ENCODE results near the gene REEP5. TPM values are rescaled to one million over a fixed set of nuclear protein-coding genes. Genes with fewer than 3 reads are reported as not detected.

REEP5 gene
- total RNA-seq, 4 donors from 2014 or later, result 19.8 to 47.5 (median 35.6) TPM

- no peak overlapping the region for H3K27ac ChIP-seq
- TF ChIP-seq CTCF (IDR thresholded peaks at IDR 0.05) (no peak), POLR2A (IDR thresholded peaks at IDR 0.05) (no peak)
- no peaks in the 10 kb centered on the region for H3K9me3 ChIP-seq
- no peaks in the 10 kb centered on the region for H3K27me3 ChIP-seq
- no peak overlapping the region for H3K4me3 ChIP-seq
- no peak for DNase-seq
- H3K4me1 ChIP-seq, result peaks cover 0 to 46% (median 9%) of the 10 kb centered on the region in 4 donors
- peaks cover 0 to 22% (median 0%) of the 10 kb centered on the region in 3 donors for H3K36me3 ChIP-seq
These were observed 3.3 kb downstream of the REEP5 start for GRCh38 chr5:112918679-112919078.

GRCh38 chr5:112918136-112918535, 3.9 kb downstream of the REEP5 start:
- TF ChIP-seq POLR2A (IDR thresholded peaks at IDR 0.05) (no peak), CTCF (IDR thresholded peaks at IDR 0.05) (no peak)

GRCh38 chr5:112917453-112917995, 4.5 kb downstream of the REEP5 start:
- TF ChIP-seq CTCF (IDR thresholded peaks at IDR 0.05), result no peak
- TF ChIP-seq POLR2A (IDR thresholded peaks at IDR 0.05), result no peak
- no peak overlapping the region for H3K4me3 ChIP-seq
- H3K9me3 ChIP-seq, result no peaks in the 10 kb centered on the region
- H3K36me3 ChIP-seq, result peaks cover 0 to 27% (median 0%) of the 10 kb centered on the region in 3 donors
- H3K27ac ChIP-seq, result no peak overlapping the region
- DNase-seq, result no peak
- peaks cover 0 to 46% (median 7%) of the 10 kb centered on the region in 4 donors for H3K4me1 ChIP-seq
- H3K27me3 ChIP-seq, result no peaks in the 10 kb centered on the region

More at GRCh38 chr5:112918136-112918535, 3.9 kb downstream of the REEP5 start:
- Histone ChIP-seq H3K27me3 (no peaks in the 10 kb centered on the region), H3K4me3 (no peak overlapping the region), H3K4me1 (peaks cover 0 to 46% (median 9%) of the 10 kb centered on the region in 4 donors), H3K27ac (no peak overlapping the region), H3K36me3 (peaks cover 0 to 22% (median 0%) of the 10 kb centered on the region in 3 donors), H3K9me3 (no peaks in the 10 kb centered on the region)
- no peak for DNase-seq

GRCh38 chr5:112915831-112916230, 6.2 kb downstream of the REEP5 start:
- H3K4me3 ChIP-seq, result no peak overlapping the region
- no peak for TF ChIP-seq POLR2A (IDR thresholded peaks at IDR 0.05)
- no peak for TF ChIP-seq CTCF (IDR thresholded peaks at IDR 0.05)
- DNase-seq, result no peak
- peaks cover 0 to 45% (median 5%) of the 10 kb centered on the region in 4 donors for H3K4me1 ChIP-seq
- no peaks in the 10 kb centered on the region for H3K27me3 ChIP-seq
- no peaks in the 10 kb centered on the region for H3K9me3 ChIP-seq
- H3K27ac ChIP-seq, result no peak overlapping the region
- H3K36me3 ChIP-seq, result peaks cover 0 to 32% (median 0%) of the 10 kb centered on the region in 3 donors

GRCh38 chr5:112914584-112914983, 7.4 kb downstream of the REEP5 start:
- H3K27me3 ChIP-seq, result no peaks in the 10 kb centered on the region
- no peaks in the 10 kb centered on the region for H3K9me3 ChIP-seq
- DNase-seq, result no peak
- TF ChIP-seq POLR2A (IDR thresholded peaks at IDR 0.05) (no peak), CTCF (IDR thresholded peaks at IDR 0.05) (no peak)
- peaks cover 0 to 32% (median 1%) of the 10 kb centered on the region in 4 donors for H3K4me1 ChIP-seq
- H3K4me3 ChIP-seq, result no peak overlapping the region
- H3K36me3 ChIP-seq, result peaks cover 0 to 40% (median 0%) of the 10 kb centered on the region in 3 donors
- H3K27ac ChIP-seq, result no peak overlapping the region

All from Peyer's patch (tissue), 4 donors.